T-helper 17 cell (primary cell): Measurements from ENCODE around the gene RNF40. TPM values are rescaled to one million over a fixed set of nuclear protein-coding genes. Genes with fewer than 3 reads are reported as not detected.
A peak's percentile ranks its signal among the peaks of the same experiment; 100 is the strongest.

Experiments used
- ATAC-seq: fragments of 150-1000 bp; cut with Tn5 transposase; 2 replicates; pipeline ENCODE4 v1.10.0; 2021; ENCODE audit warnings: mild to moderate bottlenecking, moderate library complexity
- DNase-seq, 3 donors: peaks; one replicate each; pipeline versions ENCODE4 v3.0.0 to v3.0.0-alpha.2; 2020 to 2021
- H3K9me3 ChIP-seq: one replicate; pipeline ENCODE4 v1.7.0; 2013; ENCODE audit warnings: low read length, mild to moderate bottlenecking; ENCODE audit not compliant: control insufficient read depth, poor library complexity, severe bottlenecking
- H3K27ac Mint-ChIP-seq: one replicate; pipeline ENCODE4 v1.8.0; 2022; ENCODE audit warnings: mild to moderate bottlenecking, moderate library complexity, mixed read lengths
- H3K27me3 Mint-ChIP-seq: one replicate; pipeline ENCODE4 v1.8.0; 2022; ENCODE audit warnings: mixed read lengths
- H3K36me3 Mint-ChIP-seq: one replicate; pipeline ENCODE4 v1.8.0; 2022; ENCODE audit warnings: low read depth, mixed read lengths
- H3K4me1 Mint-ChIP-seq: one replicate; pipeline ENCODE4 v1.8.0; 2022; ENCODE audit warnings: mild to moderate bottlenecking, mixed read lengths
- H3K4me3 Mint-ChIP-seq: one replicate; pipeline ENCODE4 v1.8.0; 2022; ENCODE audit warnings: mild to moderate bottlenecking, moderate library complexity, mixed read lengths
- total RNA-seq, 4 donors: library from RNA in 2 of 4; stranded (reverse) in 2 of 4; gene quantifications; one replicate each; pipeline ENCODE4 v1.2.3 and lab custom pipeline; 2022 to 2026

Gene RNF40
- total RNA-seq, 2 donors from 2014 or later, result 57.8 to 64.5 TPM

DNA sequence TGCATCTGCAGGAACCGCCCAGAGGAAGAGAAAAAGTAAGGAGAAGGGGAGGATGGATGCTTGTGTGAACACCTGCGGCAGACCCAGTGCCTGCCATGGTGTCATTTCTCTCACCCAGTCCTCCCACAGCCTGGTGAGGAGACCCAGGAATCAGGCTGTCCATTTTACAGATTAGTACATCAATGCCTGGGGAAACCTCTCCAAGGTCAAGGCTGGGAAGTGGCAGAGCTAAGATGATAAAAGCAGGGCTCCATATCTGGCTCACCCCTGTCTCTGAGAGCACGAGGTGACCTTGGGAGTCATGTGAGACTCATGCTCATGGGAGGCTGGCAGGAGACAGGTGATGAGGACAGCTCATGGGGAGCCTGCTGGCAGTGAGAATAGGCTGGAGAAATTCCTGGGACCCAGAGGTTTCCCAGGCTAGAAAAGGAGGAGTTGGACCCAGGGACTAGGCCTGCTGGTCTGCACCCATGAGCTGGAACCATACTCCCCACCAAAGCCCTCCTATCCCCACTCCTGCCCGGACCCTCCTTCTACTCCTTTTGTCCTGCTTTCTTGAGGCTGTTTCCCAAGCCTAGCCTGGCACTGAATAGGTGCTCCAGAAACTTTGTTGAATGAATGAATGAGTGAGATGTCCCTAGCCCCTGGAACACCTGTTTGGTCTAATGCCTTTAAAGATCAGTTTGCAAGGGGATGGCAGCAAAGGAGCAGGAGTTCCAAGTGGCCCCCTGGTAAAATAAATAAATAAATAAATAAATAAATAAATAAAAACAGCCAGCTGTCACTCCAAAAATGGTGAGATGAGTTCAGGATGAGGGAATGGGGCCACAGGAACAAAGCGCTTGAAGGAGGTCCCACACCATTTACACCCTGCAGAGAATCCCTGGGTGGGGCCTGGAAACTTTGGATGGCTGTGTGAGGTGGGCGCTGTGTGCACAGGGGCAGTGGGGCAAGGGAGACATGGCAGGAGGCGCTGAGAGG, 23.3 kb downstream of the RNF40 start:
- DNase-seq, result no peak
- Mint-ChIP-seq H3K4me3 (peak overlapping the region; percentile 85), H3K27ac (no peak overlapping the region), H3K27me3 (peaks cover 6% of the 10 kb centered on the region), H3K36me3 (no peaks in the 10 kb centered on the region), H3K4me1 (peaks cover 7% of the 10 kb centered on the region)
- ATAC-seq, result no peak
- no peaks in the 10 kb centered on the region for H3K9me3 ChIP-seq

DNA sequence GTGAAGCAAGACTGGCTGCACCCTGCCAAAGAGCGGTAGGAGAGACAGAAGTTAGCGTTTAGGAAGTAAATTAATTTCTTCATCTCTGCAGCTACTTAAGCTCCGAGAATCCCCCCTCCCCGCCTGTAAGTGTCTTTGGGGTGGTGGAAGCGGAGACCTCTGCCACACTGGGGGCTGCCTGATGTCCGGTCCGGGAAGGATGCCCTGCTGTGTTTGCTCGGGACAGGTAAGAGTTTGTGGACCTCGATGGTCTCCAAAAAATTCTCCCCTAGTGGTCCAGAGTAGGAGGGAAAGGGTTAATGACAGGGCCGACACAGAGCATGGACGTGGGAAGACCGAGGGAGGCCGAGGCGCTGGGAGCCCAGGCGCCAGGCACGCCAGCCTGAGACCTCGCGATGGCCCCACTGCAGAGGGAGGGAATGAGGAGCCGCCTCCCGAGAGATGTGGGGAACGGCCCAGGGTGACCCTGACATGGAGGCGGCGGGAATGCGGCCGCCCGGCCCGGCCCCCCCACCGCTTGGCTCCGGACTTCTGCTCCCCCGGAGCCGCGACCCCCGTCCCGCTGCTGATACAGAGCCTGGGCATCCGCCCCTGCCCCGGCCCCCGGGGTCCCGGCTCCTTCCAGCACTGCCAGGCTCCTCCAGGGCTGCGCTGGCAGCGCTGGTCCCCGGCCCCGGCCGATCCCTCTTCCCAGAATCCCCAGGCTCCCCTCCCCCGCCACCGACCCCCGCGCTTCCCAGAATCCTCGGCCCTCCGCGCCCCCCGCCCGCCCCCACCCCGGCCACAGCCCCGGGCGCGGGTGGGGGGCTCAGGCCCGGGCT, 24.2 kb downstream of the RNF40 start:
- H3K4me1 Mint-ChIP-seq, result peaks cover 7% of the 10 kb centered on the region
- no peak overlapping the region for H3K27ac Mint-ChIP-seq
- DNase-seq (no peak), ATAC-seq (peak; percentile 59)
- no peaks in the 10 kb centered on the region for H3K9me3 ChIP-seq
- peaks cover 6% of the 10 kb centered on the region for H3K27me3 Mint-ChIP-seq
- H3K4me3 Mint-ChIP-seq, result peak overlapping the region; percentile 85
- no peaks in the 10 kb centered on the region for H3K36me3 Mint-ChIP-seq

DNA sequence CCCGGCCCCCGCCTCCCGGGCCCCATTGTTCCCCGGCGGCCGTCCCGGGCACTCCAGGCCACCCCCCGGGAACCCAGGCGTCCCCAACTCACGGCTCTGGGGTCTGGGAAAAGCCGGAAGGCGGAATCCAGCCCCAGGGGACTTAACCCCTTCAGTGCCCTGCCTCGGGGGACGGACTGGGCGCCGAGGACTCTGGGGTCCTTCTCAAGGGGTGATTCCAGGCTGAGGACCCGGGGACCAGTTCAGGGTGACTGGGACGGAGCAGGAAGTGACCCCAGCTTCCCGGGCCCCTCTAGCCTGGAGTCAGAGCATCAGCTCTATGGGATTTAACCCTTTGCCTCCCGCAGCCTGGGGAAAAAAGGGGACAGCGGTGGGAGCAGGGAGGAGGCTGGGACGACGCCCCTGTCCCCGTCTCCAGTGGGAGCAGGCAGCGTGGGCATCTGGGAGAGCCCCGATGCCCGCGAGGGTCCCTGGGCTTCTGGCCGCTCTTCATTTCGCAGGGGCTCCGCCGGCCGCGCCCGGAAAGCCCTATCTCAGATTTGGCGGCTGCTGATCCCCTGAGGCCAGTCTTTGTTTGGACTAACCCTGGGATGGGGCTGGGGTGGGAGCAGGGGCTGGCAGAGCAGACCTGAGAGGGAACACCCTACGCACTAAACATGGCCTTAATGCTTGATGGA, 25.0 kb downstream of the RNF40 start, which contains the start of gene ZNF629:
ZNF629 (minus strand) TSS at position 270 of the 677 bp plus-strand sequence. CDS start 2,723 bp downstream, outside the sequence.
- no peak for DNase-seq
- Mint-ChIP-seq H3K27ac (no peak within 1 kb of the TSS), H3K36me3 (no peaks in the 10 kb centered on the region), H3K27me3 (peaks cover 6% of the 10 kb centered on the region), H3K4me3 (peak within 1 kb of the TSS; percentile 85), H3K4me1 (peaks cover 7% of the 10 kb centered on the region)
- no peaks in the 10 kb centered on the region for H3K9me3 ChIP-seq
- ATAC-seq, result peak; percentile 64

DNA sequence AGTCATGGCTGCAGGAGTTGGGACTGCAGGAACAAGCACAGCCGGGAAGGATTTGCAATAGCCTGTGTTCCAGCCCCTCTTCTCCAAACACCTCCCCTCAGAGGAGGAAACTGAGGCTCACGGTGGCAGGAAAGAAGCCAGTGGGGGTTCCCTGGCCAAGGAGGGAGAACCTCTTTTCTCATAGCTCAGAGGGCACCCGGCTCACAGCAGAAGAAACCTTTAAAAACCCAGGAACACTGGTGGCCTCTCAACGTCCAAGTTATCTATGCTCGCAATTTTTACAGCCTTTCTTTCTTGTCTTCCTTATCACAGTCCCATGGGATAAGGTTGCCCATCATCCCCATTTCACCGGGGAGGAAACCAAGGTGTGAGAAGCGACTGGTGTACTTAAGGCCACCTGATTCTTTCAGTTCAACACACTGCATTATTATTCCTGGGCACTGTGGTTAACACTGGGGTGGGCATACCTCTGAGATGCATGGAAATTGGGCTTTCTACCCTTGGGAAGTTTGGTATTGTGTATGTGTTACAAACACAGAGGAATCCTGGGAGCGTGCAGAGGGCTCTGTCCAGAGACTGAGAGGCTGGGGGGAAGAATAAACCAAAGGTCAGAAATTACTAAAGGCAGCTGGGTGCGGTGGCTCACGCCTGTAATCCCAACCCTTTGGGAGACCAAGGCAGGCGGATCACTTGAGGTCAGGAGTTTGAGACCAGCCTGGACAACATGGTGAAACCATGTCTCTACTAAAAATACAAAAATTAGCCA, 25.7 kb downstream of the RNF40 start:
- no peak overlapping the region for H3K27ac Mint-ChIP-seq
- ATAC-seq, result no peak

DNA sequence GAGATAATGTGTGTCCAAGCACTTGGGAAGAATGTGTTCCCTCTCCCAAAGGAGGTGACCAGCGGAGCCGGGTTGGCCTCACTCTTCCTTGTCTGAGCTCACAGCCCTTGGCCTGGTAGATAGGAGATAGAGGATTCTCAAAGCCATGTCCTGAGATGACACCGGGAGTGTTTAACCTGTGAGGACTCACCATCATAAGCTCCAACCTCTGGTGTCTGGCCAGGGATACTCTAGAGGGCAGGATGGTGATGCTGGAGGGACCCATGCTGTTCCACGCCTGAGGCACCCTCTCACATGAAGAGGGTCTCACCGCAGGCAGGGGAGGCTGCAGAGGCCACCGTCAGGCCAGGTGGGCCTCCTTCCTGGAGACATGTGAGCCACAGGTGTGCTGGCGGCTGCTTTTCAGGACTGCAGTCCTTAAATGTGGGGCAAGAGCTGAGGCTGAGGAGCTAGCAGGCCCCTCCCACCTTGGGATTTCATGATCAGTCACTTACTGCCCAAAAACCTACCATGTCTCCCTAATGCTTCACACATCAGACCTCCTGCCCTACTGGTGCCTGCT, 31.5 kb downstream of the RNF40 start:
- H3K9me3 ChIP-seq, result no peaks in the 10 kb centered on the region
- Mint-ChIP-seq H3K4me1 (no peaks in the 10 kb centered on the region), H3K4me3 (no peak overlapping the region), H3K27me3 (no peaks in the 10 kb centered on the region), H3K36me3 (no peaks in the 10 kb centered on the region), H3K27ac (no peak overlapping the region)
- ATAC-seq, result no peak
- DNase-seq, result no peak

More for the DNA sequence above, 25.7 kb downstream of the RNF40 start:
- no peaks in the 10 kb centered on the region for H3K9me3 ChIP-seq
- Mint-ChIP-seq H3K36me3 (no peaks in the 10 kb centered on the region), H3K27me3 (peaks cover 6% of the 10 kb centered on the region), H3K4me1 (peaks cover 7% of the 10 kb centered on the region), H3K4me3 (peak overlapping the region; percentile 85)
- DNase-seq, result no peak

DNA sequence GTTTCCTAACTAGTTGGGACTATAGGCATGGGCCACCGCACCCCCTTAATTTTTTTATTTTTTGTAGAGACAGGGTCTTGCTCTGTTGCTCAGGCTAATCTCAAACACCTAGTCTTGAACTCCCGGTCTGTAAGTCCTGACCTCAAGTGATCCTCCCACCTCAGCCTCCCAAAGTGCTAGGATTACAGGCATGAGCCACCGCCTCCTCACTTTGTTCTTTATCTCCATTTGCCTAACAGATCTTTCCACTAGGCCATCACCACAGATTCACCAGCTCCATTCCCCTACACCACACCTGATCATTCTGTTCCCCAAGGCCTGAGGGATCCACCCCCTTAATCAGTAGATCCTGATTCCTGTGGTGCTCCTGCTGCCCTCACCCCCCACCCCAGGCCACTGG, 32.5 kb downstream of the RNF40 start:
- H3K4me1 Mint-ChIP-seq, result no peaks in the 10 kb centered on the region
- DNase-seq, result no peak
- ATAC-seq, result no peak
- H3K36me3 Mint-ChIP-seq, result no peaks in the 10 kb centered on the region
- no peak overlapping the region for H3K27ac Mint-ChIP-seq
- no peak overlapping the region for H3K4me3 Mint-ChIP-seq
- H3K9me3 ChIP-seq, result no peaks in the 10 kb centered on the region
- H3K27me3 Mint-ChIP-seq, result no peaks in the 10 kb centered on the region

DNA sequence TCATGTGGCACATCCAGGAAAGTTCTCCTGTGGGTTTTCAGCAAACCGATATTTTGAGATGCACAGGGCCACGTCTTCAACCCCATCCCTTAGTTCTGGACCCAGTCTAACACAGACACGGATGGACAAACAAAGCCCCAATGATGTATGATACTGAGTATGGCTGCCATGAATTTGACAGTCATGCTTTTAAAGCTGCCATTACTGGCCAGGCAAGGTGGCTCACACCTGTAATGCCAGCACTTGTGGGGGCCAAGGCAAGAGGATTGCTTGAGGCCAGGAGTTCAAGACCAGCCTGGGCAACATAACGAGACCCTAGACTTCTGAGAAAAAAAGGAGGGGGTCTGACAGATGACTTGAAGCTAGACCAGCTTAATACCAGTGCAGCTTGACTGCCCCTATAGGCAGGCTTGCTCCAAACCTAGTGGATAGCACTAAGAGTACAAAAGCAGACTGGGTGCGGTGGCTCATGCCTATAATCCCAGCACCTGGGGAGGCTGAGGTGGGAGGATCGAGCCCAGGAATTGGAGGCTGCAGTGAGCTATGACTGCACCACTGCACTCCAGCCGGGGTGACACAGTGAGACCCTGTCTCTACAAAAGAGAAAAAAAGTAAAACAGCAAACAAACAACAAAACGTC, 35.7 kb downstream of the RNF40 start:
- no peaks in the 10 kb centered on the region for H3K36me3 Mint-ChIP-seq
- DNase-seq, result no peak
- no peak for ATAC-seq
- no peaks in the 10 kb centered on the region for H3K9me3 ChIP-seq
- no peaks in the 10 kb centered on the region for H3K27me3 Mint-ChIP-seq
- no peak overlapping the region for H3K4me3 Mint-ChIP-seq
- no peak overlapping the region for H3K27ac Mint-ChIP-seq
- H3K4me1 Mint-ChIP-seq, result peaks cover under 1% of the 10 kb centered on the region

DNA sequence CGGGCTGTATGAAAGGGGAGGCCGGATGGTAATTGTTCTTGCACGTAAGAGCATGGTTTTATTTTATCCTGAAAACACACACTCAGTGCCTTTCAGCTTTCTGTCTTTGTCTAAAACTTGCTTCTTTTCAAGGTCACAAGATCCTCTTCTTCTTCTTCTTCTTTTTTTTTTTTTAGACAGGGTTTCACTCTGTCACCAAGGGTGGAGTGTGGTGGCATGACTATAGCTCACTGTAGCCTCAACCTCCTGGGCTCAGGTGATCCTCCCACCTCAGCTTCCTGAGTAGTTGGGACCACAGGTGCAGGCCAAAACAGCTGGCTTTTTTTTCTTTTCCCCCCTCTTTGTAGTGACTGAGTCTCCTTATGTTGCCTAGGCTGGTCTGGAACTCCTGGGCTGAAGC, 40.8 kb downstream of the RNF40 start:
- H3K36me3 Mint-ChIP-seq, result peaks cover 2% of the 10 kb centered on the region
- peaks cover 7% of the 10 kb centered on the region for H3K27me3 Mint-ChIP-seq
- ATAC-seq (no peak), DNase-seq (no peak)
- peak overlapping the region; percentile 19 for H3K27ac Mint-ChIP-seq
- peaks cover 14% of the 10 kb centered on the region for H3K4me1 Mint-ChIP-seq
- H3K4me3 Mint-ChIP-seq, result no peak overlapping the region
- H3K9me3 ChIP-seq, result no peaks in the 10 kb centered on the region

DNA sequence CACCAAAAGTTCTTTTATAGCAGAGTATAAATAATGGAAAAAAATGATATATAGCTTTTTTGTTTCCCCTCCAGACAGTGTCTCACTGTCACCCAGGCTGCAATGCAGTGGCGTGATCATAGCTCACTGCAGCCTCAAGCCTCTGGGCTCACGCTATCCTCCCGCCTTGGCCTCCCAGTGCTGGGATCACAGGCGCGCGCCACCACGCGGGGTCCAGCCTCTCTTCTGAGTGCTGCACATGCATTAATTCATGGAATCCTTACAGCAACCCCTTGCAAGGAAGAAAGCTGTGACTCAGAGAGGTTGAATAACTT, 42.9 kb downstream of the RNF40 start:
- H3K4me3 Mint-ChIP-seq, result peak overlapping the region; percentile 93
- DNase-seq (no peak), ATAC-seq (peak; percentile 20)
- peak overlapping the region; percentile 37 for H3K27ac Mint-ChIP-seq
- peaks cover 14% of the 10 kb centered on the region for H3K4me1 Mint-ChIP-seq
- peaks cover 7% of the 10 kb centered on the region for H3K27me3 Mint-ChIP-seq
- peaks cover 2% of the 10 kb centered on the region for H3K36me3 Mint-ChIP-seq
- no peaks in the 10 kb centered on the region for H3K9me3 ChIP-seq

DNA sequence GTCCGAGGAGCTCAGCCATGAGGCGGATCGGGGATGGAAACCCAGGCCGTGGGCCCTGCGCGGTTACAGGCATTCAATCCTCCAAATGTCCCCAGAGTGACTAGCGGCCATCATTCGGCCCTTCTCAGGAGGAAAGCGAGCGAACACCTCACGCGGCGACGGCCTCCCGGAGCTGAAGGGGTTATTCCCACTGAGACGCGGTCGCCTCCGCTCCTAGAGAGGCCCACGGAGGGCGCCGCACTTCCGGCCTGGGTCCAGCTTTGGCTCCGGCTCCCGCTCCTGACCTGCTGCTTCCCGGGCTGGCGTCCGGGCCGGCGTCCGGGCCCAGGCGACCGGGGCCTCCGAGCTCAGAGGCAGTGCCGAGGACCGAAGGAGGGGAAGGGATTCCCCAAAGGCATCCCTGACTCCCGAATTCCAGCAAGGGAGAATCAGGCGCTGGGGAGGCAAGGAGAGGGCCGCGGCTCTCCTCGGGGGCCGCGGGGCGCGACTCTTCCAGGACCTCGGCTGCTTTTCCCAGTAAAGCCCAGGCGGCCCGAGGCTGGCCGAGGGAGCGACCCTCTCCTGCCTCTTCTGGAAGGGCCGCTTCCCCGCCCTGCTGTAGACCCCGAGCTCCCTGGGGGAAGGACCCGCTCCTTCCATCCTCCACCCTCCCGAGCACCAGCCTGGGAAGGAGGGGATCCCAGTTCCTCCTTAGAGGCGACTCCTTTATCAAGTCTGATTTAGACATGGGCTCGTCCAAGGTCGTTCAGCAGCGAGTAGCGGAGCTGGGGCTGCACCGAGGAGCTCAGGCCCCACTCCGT, 43.4 kb downstream of the RNF40 start:
- H3K9me3 ChIP-seq, result no peaks in the 10 kb centered on the region
- peak overlapping the region; percentile 93 for H3K4me3 Mint-ChIP-seq
- peaks cover 14% of the 10 kb centered on the region for H3K4me1 Mint-ChIP-seq
- ATAC-seq (peak; percentile 90), DNase-seq (peak in 2 of 3 donors; percentile 21 to 22)
- peaks cover 7% of the 10 kb centered on the region for H3K27me3 Mint-ChIP-seq
- H3K27ac Mint-ChIP-seq, result peak overlapping the region; percentile 76
- peaks cover 2% of the 10 kb centered on the region for H3K36me3 Mint-ChIP-seq

DNA sequence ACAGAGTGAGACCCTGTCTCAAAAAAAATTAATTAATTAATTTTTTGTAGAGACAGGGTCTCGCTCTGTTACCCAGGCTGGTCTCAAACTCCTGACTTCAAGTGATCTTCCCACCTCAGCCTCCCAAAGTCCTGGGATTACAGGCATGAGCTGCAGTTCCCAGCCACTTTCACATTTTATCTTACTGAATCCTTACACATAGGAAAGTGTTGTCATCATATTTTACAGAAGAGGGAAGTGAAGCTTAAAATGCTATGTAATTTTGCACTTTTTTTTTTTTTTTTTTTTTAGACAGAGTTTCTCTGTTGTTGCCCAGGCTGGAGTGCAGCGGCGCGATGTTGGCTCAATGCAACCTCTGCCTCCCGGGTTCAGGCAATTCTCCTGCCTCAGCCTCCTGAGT, 46.0 kb downstream of the RNF40 start:
- H3K9me3 ChIP-seq, result no peaks in the 10 kb centered on the region
- H3K4me3 Mint-ChIP-seq, result no peak overlapping the region
- H3K36me3 Mint-ChIP-seq, result peaks cover 2% of the 10 kb centered on the region
- H3K27ac Mint-ChIP-seq, result no peak overlapping the region
- ATAC-seq (no peak), DNase-seq (no peak)
- H3K4me1 Mint-ChIP-seq, result peaks cover 11% of the 10 kb centered on the region
- H3K27me3 Mint-ChIP-seq, result peaks cover 7% of the 10 kb centered on the region
